Measurements from ENCODE around the gene ENKUR. TPM values are rescaled to one million over a fixed set of nuclear protein-coding genes. Genes with fewer than 3 reads are reported as not detected.
"Not testable (repeated sequence)": the region's sequence is repeated elsewhere in the genome, so short reads cannot be mapped to it uniquely, and the experiment has no call there.

Gene ENKUR
- total RNA-seq, 4 donors from 2014 or later: 0.31 TPM; not detected in 3

GRCh38 chr10:25017154-25017590 lies 1.2 kb upstream of the ENKUR start:
- 3 to 7% methylated on average over 7 to 10 of the region's 10 CpGs for WGBS, 2 donors
- intact Hi-C loops (cut with DNase I): no loop called here

GRCh38 chr10:25016376-25017153 lies 607 bp upstream of the ENKUR start, which contains the start of gene THNSL1:
Gene THNSL1 (plus strand): TSS chr10:25016612. CDS start chr10:25023224, 6,612 bp downstream.
- no peaks in the 10 kb centered on the region for H3K9me3 ChIP-seq
- DNase-seq: peak; percentile 92
- peak in 3 of 4 donors; percentile 9 to 77 (median 73) for TF ChIP-seq POLR2A (IDR thresholded peaks at IDR 0.05)
- TF ChIP-seq CTCF (IDR thresholded peaks at IDR 0.05): peak in 1 of 6 experiments; percentile 2
- intact Hi-C loops (cut with DNase I): no loop called here
- 0 to 1% methylated on average over 38 to 53 of the region's 69 CpGs for WGBS, 2 donors
- H3K4me3 ChIP-seq: peak within 1 kb of the TSS; percentile 60 to 81 (median 74)
- peaks cover 0 to 25% (median 0%) of the 10 kb centered on the region in 3 donors for H3K4me1 ChIP-seq
- no peaks in the 10 kb centered on the region for H3K27me3 ChIP-seq
- peak within 1 kb of the TSS; percentile 90 to 95 (median 94) for H3K27ac ChIP-seq
- H3K36me3 ChIP-seq: no peaks in the 10 kb centered on the region

More at GRCh38 chr10:25017154-25017590, 1.2 kb upstream of the ENKUR start:
- Histone ChIP-seq H3K27me3 (no peaks in the 10 kb centered on the region), H3K36me3 (no peaks in the 10 kb centered on the region), H3K4me3 (peak overlapping the region; percentile 60 to 81 (median 74)), H3K9me3 (no peaks in the 10 kb centered on the region), H3K27ac (peak overlapping the region; percentile 90 to 95 (median 94)), H3K4me1 (peaks cover 0 to 25% (median 0%) of the 10 kb centered on the region in 3 donors)
- DNase-seq: no peak
- no peak for TF ChIP-seq POLR2A (IDR thresholded peaks at IDR 0.05)
- TF ChIP-seq CTCF (IDR thresholded peaks at IDR 0.05): no peak

GRCh38 chr10:25014579-25014978 lies 1.4 kb downstream of the ENKUR start:
- Histone ChIP-seq H3K4me1 (peaks cover 0 to 25% (median 0%) of the 10 kb centered on the region in 3 donors), H3K27me3 (no peaks in the 10 kb centered on the region), H3K27ac (no peak overlapping the region), H3K36me3 (no peaks in the 10 kb centered on the region), H3K9me3 (no peaks in the 10 kb centered on the region), H3K4me3 (no peak overlapping the region)
- no peak for DNase-seq
- TF ChIP-seq POLR2A (IDR thresholded peaks at IDR 0.05) (no peak), CTCF (IDR thresholded peaks at IDR 0.05) (no peak)
- intact Hi-C loops (cut with DNase I): no loop called here

GRCh38 chr10:25011591-25011990 lies 4.4 kb downstream of the ENKUR start:
- H3K4me3 ChIP-seq; H3K36me3 ChIP-seq; H3K27ac ChIP-seq; H3K9me3 ChIP-seq; intact Hi-C loops (cut with DNase I); H3K27me3 ChIP-seq; H3K4me1 ChIP-seq; DNase-seq: not testable (repeated sequence)
- 87 to 90% methylated on average over 2 of the region's 2 CpGs for WGBS, 2 donors

- H3K36me3 ChIP-seq: no peaks in the 10 kb centered on the region
- H3K4me1 ChIP-seq: no peaks in the 10 kb centered on the region
- no peak for TF ChIP-seq POLR2A (IDR thresholded peaks at IDR 0.05)
- no peak for TF ChIP-seq CTCF (IDR thresholded peaks at IDR 0.05)
- H3K4me3 ChIP-seq: no peak overlapping the region
- intact Hi-C loops (cut with DNase I): no loop called here
- no peaks in the 10 kb centered on the region for H3K9me3 ChIP-seq
- H3K27ac ChIP-seq: no peak overlapping the region
- 81 to 87% methylated on average over 3 of the region's 3 CpGs for WGBS, 2 donors
- no peak for DNase-seq
- H3K27me3 ChIP-seq: no peaks in the 10 kb centered on the region
Measured at GRCh38 chr10:24998044-24998443, 17.9 kb downstream of the ENKUR start.
